Uterus (tissue), 2 donors: ENCODE results near the gene SLC48A1.

Experiments used
- POLR2A ChIP-seq, 2 donors: fragments of 450-650 bp; IDR thresholded peaks; one replicate each; pipeline ENCODE4 v1.6.1; 2016; ENCODE audit warnings: antibody characterized with exemption in 2 of 2, mild to moderate bottlenecking in 1 of 2, moderate library complexity in 1 of 2
- TF ChIP-seq, protein P1 (sequence below), 4 experiments: fragments of 200-600 bp in 2 of 4; fragments of 450-650 bp in 2 of 4; sonication (generic) in 2 of 4; IDR thresholded peaks; one replicate each; pipeline ENCODE4 v1.5.1; 2016 to 2019; ENCODE audit warnings: antibody characterized with exemption in 4 of 4, mild to moderate bottlenecking in 2 of 4, moderate library complexity in 1 of 4

DNA sequence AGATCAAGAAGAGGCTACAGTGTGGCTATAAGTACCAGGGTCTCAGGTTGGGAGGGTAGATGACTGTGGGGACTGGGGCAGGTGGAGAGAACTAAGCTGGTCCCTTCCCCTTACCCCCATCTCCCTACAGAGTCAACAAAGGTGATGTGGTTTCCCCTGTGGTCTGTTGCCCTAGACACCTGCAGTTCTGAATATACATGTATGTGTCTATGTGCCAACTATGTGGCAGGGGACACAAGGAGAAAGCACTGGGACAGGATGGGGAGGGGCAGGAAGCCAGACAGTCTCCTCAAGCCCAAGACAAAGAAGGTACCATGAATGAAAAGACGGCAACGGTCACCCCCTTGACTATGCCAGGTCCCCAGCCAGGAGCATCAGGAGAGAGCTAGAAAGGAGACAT, 51.2 kb downstream of the SLC48A1 start:
- TF ChIP-seq, protein P1, sequence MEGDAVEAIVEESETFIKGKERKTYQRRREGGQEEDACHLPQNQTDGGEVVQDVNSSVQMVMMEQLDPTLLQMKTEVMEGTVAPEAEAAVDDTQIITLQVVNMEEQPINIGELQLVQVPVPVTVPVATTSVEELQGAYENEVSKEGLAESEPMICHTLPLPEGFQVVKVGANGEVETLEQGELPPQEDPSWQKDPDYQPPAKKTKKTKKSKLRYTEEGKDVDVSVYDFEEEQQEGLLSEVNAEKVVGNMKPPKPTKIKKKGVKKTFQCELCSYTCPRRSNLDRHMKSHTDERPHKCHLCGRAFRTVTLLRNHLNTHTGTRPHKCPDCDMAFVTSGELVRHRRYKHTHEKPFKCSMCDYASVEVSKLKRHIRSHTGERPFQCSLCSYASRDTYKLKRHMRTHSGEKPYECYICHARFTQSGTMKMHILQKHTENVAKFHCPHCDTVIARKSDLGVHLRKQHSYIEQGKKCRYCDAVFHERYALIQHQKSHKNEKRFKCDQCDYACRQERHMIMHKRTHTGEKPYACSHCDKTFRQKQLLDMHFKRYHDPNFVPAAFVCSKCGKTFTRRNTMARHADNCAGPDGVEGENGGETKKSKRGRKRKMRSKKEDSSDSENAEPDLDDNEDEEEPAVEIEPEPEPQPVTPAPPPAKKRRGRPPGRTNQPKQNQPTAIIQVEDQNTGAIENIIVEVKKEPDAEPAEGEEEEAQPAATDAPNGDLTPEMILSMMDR (IDR thresholded peaks at IDR 0.05) = no peak
- no peak for TF ChIP-seq POLR2A (IDR thresholded peaks at IDR 0.05)
